Mucosa of descending colon (tissue), 3 donors: ENCODE measurements around the gene LLCFC1. TPM values are rescaled to one million over a fixed set of nuclear protein-coding genes. Genes with fewer than 3 reads are reported as not detected.

ENCODE experiments used
- ATAC-seq: fragments of 200-7000 bp; cut with Tn5 transposase; one replicate; pipeline ENCODE4 v1.9.1; 2020; ENCODE audit warnings: mild to moderate bottlenecking, moderate library complexity
- DNase-seq, 3 donors: peaks; one replicate each; pipeline ENCODE4 v3.0.0-alpha.2; 2020
- H3K36me3 ChIP-seq: fragments of 200-600 bp; one replicate; pipeline ENCODE4 v1.8.0; 2021; ENCODE audit warnings: low read depth, mild to moderate bottlenecking
- H3K4me1 ChIP-seq: fragments of 200-600 bp; one replicate; pipeline ENCODE4 v1.8.0; 2021; ENCODE audit warnings: low read depth, mild to moderate bottlenecking
- H3K4me3 ChIP-seq: fragments of 200-600 bp; one replicate; pipeline ENCODE4 v1.8.0; 2021; ENCODE audit warnings: mild to moderate bottlenecking
- H3K9me3 ChIP-seq: fragments of 200-600 bp; one replicate; pipeline ENCODE4 v1.8.0; 2021; ENCODE audit warnings: mild to moderate bottlenecking
- intact Hi-C, 2 donors: fragments of 100-400 bp; cut with DNase I in 1 of 2; cut with micrococcal nuclease in 1 of 2; formaldehyde crosslinking; loops; one replicate each; pipeline versions ENCODE4 v1.11.0 to v1.11.1; 2022; cut with DNase I, micrococcal nuclease
- total RNA-seq, 3 donors: library from RNA; stranded (reverse); fragmentation: NEBNext Ultra II Directional in 2 of 3; extraction: Animal tissue kit (Norgen Biotek cat#: 25700) in 2 of 3; gene quantifications; one replicate each; pipeline versions ENCODE4 v1.2.1 to v1.2.4, GENCODE V29; 2021 to 2023
- TF ChIP-seq, protein P1 (sequence below): fragments of 200-600 bp; IDR thresholded peaks from one replicate; pipeline ENCODE4 v1.8.0; 2022; ENCODE audit warnings: antibody characterized with exemption, mild to moderate bottlenecking
- donor health status: DM: no; HTN: no; CAD: no; lungs with moderate emphysema.
- donor health status: DM: no; HTN: no; CAD: no.
- donor health status: DM: no; HTN: yes; CAD: no.

LLCFC1 gene
- total RNA-seq, 3 donors from 2014 or later = not detected

GRCh38 chr7:142913051-142913450 is 26.2 kb upstream of the LLCFC1 start:
- ATAC-seq (no peak), DNase-seq (no peak)
- Histone ChIP-seq H3K4me3 (no peak overlapping the region), H3K4me1 (no peaks in the 10 kb centered on the region), H3K36me3 (no peaks in the 10 kb centered on the region), H3K9me3 (no peaks in the 10 kb centered on the region)
- intact Hi-C loops = no loop called here
- TF ChIP-seq, protein P1, sequence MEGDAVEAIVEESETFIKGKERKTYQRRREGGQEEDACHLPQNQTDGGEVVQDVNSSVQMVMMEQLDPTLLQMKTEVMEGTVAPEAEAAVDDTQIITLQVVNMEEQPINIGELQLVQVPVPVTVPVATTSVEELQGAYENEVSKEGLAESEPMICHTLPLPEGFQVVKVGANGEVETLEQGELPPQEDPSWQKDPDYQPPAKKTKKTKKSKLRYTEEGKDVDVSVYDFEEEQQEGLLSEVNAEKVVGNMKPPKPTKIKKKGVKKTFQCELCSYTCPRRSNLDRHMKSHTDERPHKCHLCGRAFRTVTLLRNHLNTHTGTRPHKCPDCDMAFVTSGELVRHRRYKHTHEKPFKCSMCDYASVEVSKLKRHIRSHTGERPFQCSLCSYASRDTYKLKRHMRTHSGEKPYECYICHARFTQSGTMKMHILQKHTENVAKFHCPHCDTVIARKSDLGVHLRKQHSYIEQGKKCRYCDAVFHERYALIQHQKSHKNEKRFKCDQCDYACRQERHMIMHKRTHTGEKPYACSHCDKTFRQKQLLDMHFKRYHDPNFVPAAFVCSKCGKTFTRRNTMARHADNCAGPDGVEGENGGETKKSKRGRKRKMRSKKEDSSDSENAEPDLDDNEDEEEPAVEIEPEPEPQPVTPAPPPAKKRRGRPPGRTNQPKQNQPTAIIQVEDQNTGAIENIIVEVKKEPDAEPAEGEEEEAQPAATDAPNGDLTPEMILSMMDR = no peak

DNA sequence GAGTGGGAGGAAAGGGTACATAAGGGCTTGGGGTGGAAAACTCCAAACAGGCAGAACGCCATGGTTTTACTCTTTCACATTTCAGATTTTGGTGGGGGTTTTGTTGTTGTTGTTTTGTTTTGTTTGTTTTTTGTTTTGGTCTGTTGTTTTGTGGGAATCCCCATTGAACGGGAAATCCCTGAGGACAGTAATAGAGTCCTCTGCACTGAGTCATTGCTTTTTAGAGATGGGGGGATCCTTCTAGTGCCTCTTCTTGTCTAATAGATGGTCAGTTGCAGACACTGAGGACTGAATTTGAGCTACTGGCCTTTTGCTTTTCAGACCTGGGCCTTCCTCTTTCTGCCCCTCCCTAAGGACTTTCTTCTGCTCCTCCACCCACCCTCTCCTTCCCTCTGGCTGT is 25.7 kb upstream of the LLCFC1 start:
- ATAC-seq (no peak), DNase-seq (no peak)
- TF ChIP-seq, protein P1 = no peak
- Histone ChIP-seq H3K4me1 (no peaks in the 10 kb centered on the region), H3K36me3 (no peaks in the 10 kb centered on the region), H3K4me3 (no peak overlapping the region), H3K9me3 (no peaks in the 10 kb centered on the region)
- intact Hi-C loops = no loop called here

GRCh38 chr7:142914121-142914520 is 25.2 kb upstream of the LLCFC1 start:
- DNase-seq = no peak
- intact Hi-C loops = no loop called here
- H3K36me3 ChIP-seq = no peaks in the 10 kb centered on the region

GRCh38 chr7:142915315-142915714 is 24.0 kb upstream of the LLCFC1 start:
- no peaks in the 10 kb centered on the region for H3K9me3 ChIP-seq
- no peak overlapping the region for H3K4me3 ChIP-seq
- ATAC-seq (no peak), DNase-seq (no peak)
- intact Hi-C loops = no loop called here
- TF ChIP-seq, protein P1 = no peak
- H3K4me1 ChIP-seq = no peaks in the 10 kb centered on the region
- H3K36me3 ChIP-seq = no peaks in the 10 kb centered on the region

More at GRCh38 chr7:142914121-142914520, 25.2 kb upstream of the LLCFC1 start:
- Histone ChIP-seq H3K4me3 (no peak overlapping the region), H3K4me1 (no peaks in the 10 kb centered on the region), H3K9me3 (no peaks in the 10 kb centered on the region)
- no peak for ATAC-seq
- TF ChIP-seq, protein P1 = no peak

GRCh38 chr7:142916508-142916907 is 22.8 kb upstream of the LLCFC1 start:
- Histone ChIP-seq H3K4me3 (no peak overlapping the region), H3K4me1 (no peaks in the 10 kb centered on the region), H3K36me3 (no peaks in the 10 kb centered on the region), H3K9me3 (no peaks in the 10 kb centered on the region)
- ATAC-seq (no peak), DNase-seq (no peak)
- TF ChIP-seq, protein P1 = no peak
- intact Hi-C loops = no loop called here

- Histone ChIP-seq H3K4me1 (no peaks in the 10 kb centered on the region), H3K36me3 (no peaks in the 10 kb centered on the region), H3K9me3 (no peaks in the 10 kb centered on the region), H3K4me3 (no peak overlapping the region)
- intact Hi-C loops = no loop called here
- DNase-seq (no peak), ATAC-seq (no peak)
- TF ChIP-seq, protein P1 = no peak
Observed at GRCh38 chr7:142917447-142917846, 21.8 kb upstream of the LLCFC1 start.
